Tibial artery (tissue), 4 donors: Measurements from ENCODE around the gene GTPBP6.

Source experiments
- DNase-seq, 2 donors: peaks; one replicate each; pipeline ENCODE4 v3.0.0-alpha.2; 2019
- H3K27ac ChIP-seq, 2 donors: fragments of 200-600 bp; sonication (generic) in 1 of 2; 1 replicate in 1 of 2; 2 replicates in 1 of 2; pipeline ENCODE4 v1.5.1; 2018 to 2019; ENCODE audit warnings: mild to moderate bottlenecking in 1 of 2
- H3K27me3 ChIP-seq, 2 donors: fragments of 200-600 bp; sonication (generic) in 1 of 2; one replicate each; pipeline versions ENCODE4 v1.5.1 to v1.6.0; 2016 to 2019
- H3K36me3 ChIP-seq, 3 donors: fragments of 200-600 bp; sonication (generic) in 2 of 3; one replicate each; pipeline ENCODE4 v1.5.1; 2016 to 2019; ENCODE audit warnings: mild to moderate bottlenecking in 2 of 3
- H3K4me1 ChIP-seq, 4 donors: fragments of 200-600 bp; sonication (generic) in 2 of 4; 1 replicate in 3 of 4; 2 replicates in 1 of 4; pipeline ENCODE4 v1.5.1; 2016 to 2019
- H3K4me3 ChIP-seq, 2 donors: fragments of 200-600 bp; sonication (generic) in 1 of 2; 1 replicate in 1 of 2; 2 replicates in 1 of 2; pipeline ENCODE4 v1.5.1; 2018 to 2019; ENCODE audit warnings: mild to moderate bottlenecking in 2 of 2
- H3K9me3 ChIP-seq, 3 donors: fragments of 200-600 bp; sonication (generic) in 1 of 3; one replicate each; pipeline ENCODE4 v1.5.1; 2016 to 2019
- intact Hi-C: fragments of 100-400 bp; cut with DNase I; formaldehyde crosslinking; loops from one replicate; pipeline ENCODE4 v1.15.0; 2023; ENCODE audit warnings: low total_unique reads
- TF ChIP-seq, protein P1 (sequence below), 2 experiments: fragments of 200-600 bp in 1 of 2; fragments of 450-650 bp in 1 of 2; IDR thresholded peaks; one replicate each; pipeline ENCODE4 v1.5.1; 2017 to 2019; ENCODE audit warnings: antibody characterized with exemption in 2 of 2, mild to moderate bottlenecking in 1 of 2, moderate library complexity in 1 of 2

Gene GTPBP6

DNA sequence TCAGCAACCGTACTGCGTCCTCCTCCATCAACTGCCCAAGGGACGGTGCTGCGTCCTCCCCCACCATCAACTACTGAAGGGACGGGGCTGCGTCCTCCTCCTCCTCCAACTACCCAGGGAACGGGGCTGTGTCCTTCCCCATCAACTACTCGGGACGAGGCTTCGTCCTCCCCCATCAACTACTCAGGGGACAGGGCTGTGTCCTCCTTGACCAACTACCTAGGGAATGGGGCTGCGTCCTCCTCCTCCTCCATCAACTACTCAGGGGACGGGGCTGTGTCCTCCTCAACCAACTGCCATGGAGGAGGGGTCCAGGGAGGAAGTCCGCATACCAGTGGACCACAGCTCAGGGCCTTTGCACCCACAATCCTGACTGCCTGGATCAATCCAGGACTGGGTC, 43.8 kb upstream of the GTPBP6 start:
- peak in 1 of 2 donors; percentile 39 for DNase-seq
- intact Hi-C loops, result no loop called here
- TF ChIP-seq, protein P1, sequence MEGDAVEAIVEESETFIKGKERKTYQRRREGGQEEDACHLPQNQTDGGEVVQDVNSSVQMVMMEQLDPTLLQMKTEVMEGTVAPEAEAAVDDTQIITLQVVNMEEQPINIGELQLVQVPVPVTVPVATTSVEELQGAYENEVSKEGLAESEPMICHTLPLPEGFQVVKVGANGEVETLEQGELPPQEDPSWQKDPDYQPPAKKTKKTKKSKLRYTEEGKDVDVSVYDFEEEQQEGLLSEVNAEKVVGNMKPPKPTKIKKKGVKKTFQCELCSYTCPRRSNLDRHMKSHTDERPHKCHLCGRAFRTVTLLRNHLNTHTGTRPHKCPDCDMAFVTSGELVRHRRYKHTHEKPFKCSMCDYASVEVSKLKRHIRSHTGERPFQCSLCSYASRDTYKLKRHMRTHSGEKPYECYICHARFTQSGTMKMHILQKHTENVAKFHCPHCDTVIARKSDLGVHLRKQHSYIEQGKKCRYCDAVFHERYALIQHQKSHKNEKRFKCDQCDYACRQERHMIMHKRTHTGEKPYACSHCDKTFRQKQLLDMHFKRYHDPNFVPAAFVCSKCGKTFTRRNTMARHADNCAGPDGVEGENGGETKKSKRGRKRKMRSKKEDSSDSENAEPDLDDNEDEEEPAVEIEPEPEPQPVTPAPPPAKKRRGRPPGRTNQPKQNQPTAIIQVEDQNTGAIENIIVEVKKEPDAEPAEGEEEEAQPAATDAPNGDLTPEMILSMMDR (IDR thresholded peaks at IDR 0.05), result no peak
- no peaks in the 10 kb centered on the region for H3K4me1 ChIP-seq
- H3K4me3 ChIP-seq, result no peak overlapping the region
- H3K27ac ChIP-seq, result no peak overlapping the region
- H3K36me3 ChIP-seq, result peaks cover 20 to 39% (median 39%) of the 10 kb centered on the region in 3 donors
- no peaks in the 10 kb centered on the region for H3K27me3 ChIP-seq
- H3K9me3 ChIP-seq, result peaks cover 0 to 22% (median 19%) of the 10 kb centered on the region in 3 donors

- TF ChIP-seq, protein P1 (IDR thresholded peaks at IDR 0.05), result no peak
- H3K36me3 ChIP-seq, result peaks cover 20 to 39% (median 39%) of the 10 kb centered on the region in 3 donors
- peaks cover 0 to 22% (median 19%) of the 10 kb centered on the region in 3 donors for H3K9me3 ChIP-seq
- no peaks in the 10 kb centered on the region for H3K27me3 ChIP-seq
- no peak overlapping the region for H3K27ac ChIP-seq
- H3K4me3 ChIP-seq, result no peak overlapping the region
- DNase-seq, result peak in 1 of 2 donors; percentile 47
- no peaks in the 10 kb centered on the region for H3K4me1 ChIP-seq
- intact Hi-C loops, result no loop called here
These were observed 42.9 kb upstream of the GTPBP6 start for GRCh38 chrX:361231-362145.

DNA sequence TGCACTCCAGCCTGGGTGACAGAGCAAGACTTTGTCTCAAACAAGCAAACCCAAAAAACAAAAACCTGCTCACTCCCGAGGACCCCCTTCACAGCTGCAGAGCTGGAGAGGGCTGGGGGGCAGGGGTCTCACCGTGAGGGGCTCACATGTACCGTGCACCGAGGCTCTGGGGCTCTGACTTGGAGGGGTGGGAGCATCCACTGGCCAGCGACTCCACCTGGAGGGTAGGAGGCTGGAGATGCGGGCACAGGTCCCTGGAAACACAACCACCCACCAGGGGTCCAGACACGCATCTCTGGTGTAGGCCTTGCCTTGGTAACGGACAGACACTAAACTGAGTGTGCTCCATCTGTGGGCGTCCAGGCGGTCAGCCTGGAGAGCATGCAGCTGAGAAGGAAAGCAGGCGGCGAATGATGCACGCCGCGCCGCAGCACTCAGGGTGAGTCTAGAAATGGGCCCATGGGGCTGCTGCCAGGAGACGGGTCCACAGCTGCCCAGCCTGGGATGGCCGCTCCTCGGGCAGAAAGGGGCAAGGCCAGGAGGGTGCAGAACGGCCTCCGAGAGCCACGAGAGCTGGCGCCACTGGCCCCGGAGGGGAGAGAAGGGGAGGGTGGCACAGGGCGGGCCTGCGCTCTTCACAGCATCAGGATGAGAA, 42.0 kb upstream of the GTPBP6 start:
- Histone ChIP-seq H3K27ac (no peak overlapping the region), H3K36me3 (peaks cover 20 to 45% (median 39%) of the 10 kb centered on the region in 3 donors), H3K9me3 (peaks cover 0 to 22% (median 19%) of the 10 kb centered on the region in 3 donors), H3K4me3 (no peak overlapping the region), H3K4me1 (no peaks in the 10 kb centered on the region), H3K27me3 (no peaks in the 10 kb centered on the region)
- TF ChIP-seq, protein P1 (IDR thresholded peaks at IDR 0.05), result no peak
- intact Hi-C loops, result no loop called here
- peak in 1 of 2 donors; percentile 51 for DNase-seq

- Histone ChIP-seq H3K9me3 (peaks cover 0 to 22% (median 19%) of the 10 kb centered on the region in 3 donors), H3K36me3 (peaks cover 20 to 47% (median 39%) of the 10 kb centered on the region in 3 donors), H3K4me1 (no peaks in the 10 kb centered on the region), H3K27me3 (no peaks in the 10 kb centered on the region), H3K4me3 (no peak overlapping the region), H3K27ac (no peak overlapping the region)
- TF ChIP-seq, protein P1 (IDR thresholded peaks at IDR 0.05), result no peak
- intact Hi-C loops, result no loop called here
- DNase-seq, result peak in 1 of 2 donors; percentile 46
These were observed 40.1 kb upstream of the GTPBP6 start for GRCh38 chrX:358651-359143.

DNA sequence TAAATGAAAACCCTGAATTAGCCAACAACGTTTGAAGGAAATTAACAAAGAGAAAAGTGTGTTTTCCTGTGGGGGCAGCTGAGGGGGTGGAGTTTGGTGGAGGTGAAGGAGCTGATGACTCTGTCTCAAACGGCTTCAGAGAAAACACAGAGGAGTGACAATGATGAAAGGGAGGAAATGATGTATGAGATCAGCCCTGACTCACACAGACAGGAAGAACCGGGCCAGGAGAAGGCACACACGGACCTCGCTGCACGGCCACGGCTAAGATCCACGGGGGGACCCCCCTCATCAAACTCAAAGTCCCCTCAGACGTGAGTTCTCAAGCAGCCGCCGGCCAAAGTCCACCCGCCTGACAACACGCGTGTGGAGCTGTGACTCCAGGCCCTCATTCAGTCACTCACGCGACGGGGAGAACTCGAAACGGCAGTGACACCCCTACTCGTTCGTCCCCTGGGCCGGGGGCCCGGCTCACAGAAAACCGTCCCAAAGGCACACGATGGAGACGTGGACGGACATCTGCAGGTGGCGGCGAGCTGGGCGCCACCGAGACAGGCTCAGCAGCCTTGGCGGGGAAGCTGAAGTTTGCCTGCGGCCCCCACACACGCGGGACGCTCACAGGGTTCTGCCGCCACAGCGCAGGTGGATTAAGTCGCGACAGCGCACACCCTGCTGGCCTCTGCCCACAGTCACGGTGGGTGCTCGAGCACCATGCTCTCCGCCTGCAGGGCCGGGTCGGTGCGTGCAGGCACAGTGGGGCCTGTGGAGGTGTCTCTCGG, 39.3 kb upstream of the GTPBP6 start:
- H3K9me3 ChIP-seq, result peaks cover 0 to 22% (median 19%) of the 10 kb centered on the region in 3 donors
- no peak overlapping the region for H3K27ac ChIP-seq
- intact Hi-C loops, result no loop called here
- TF ChIP-seq, protein P1 (IDR thresholded peaks at IDR 0.05), result no peak
- no peaks in the 10 kb centered on the region for H3K4me1 ChIP-seq
- H3K4me3 ChIP-seq, result no peak overlapping the region
- peak in 1 of 2 donors; percentile 48 for DNase-seq
- peaks cover 20 to 47% (median 39%) of the 10 kb centered on the region in 3 donors for H3K36me3 ChIP-seq
- H3K27me3 ChIP-seq, result no peaks in the 10 kb centered on the region
